ENCODE results near the gene MUC2. TPM values are rescaled to one million over a fixed set of nuclear protein-coding genes. Genes with fewer than 3 reads are reported as not detected.

MUC2 gene
- total RNA-seq, 1 donor from 2014 or later = not detected

- H3K27ac Mint-ChIP-seq (ENCODE audit: unreplicated experiment) = no peak overlapping the region
- TF ChIP-seq CTCF (IDR thresholded peaks at IDR 0.05; ENCODE audit: insufficient read depth, low read depth, low read length) (no peak), EZH2 (IDR thresholded peaks at IDR 0.05; ENCODE audit: insufficient read depth, low read length) (no peak)
Measured at GRCh38 chr11:1028291-1028540, 46.5 kb upstream of the MUC2 start.

DNA sequence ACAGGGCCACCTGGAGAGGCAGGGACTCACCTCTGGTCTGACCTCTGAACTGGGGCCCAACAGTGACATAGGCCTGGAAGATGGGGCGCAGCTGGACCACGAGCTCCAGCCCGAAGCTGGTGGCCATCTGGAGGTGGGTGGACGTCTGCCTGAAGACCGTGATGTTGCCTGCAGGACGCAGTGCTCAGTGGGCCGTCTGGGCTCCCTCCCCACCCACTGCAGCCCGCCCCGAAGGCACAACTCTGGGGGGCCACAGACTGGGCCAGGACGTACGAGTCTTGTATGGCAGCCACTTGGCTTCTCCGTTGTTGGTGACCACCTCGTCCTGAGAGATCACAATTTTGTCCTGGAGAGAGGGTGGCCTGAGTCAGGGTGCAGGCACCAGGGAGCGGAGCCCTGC, 46.1 kb upstream of the MUC2 start:
- Histone ChIP-seq H3K27me3 (ENCODE audit: insufficient read depth, low read length) (no peaks in the 10 kb centered on the region), H3K36me3 (ENCODE audit: insufficient read depth, low read length) (no peaks in the 10 kb centered on the region), H3K9me3 (ENCODE audit: insufficient read depth, low read depth, low read length) (no peaks in the 10 kb centered on the region), H4K20me1 (ENCODE audit: insufficient read depth, low read length) (peaks cover 4% of the 10 kb centered on the region), H3K4me2 (ENCODE audit: low read length) (no peak overlapping the region), H3K27ac (ENCODE audit: low read depth, low read length) (no peak overlapping the region), H2AFZ (ENCODE audit: low read depth, low read length) (no peak overlapping the region), H3K4me1 (ENCODE audit: insufficient read depth, low read length) (no peaks in the 10 kb centered on the region), H3K79me2 (ENCODE audit: insufficient read depth, low read length) (no peaks in the 10 kb centered on the region), H3K9ac (ENCODE audit: low read length) (no peak overlapping the region), H3K4me3 (ENCODE audit: insufficient read depth, low read depth, low read length) (no peak overlapping the region)
- no peak for TF ChIP-seq EZH2 (IDR thresholded peaks at IDR 0.05; ENCODE audit: insufficient read depth, low read length)
- no peak for TF ChIP-seq CTCF (IDR thresholded peaks at IDR 0.05; ENCODE audit: insufficient read depth, low read depth, low read length)
- Mint-ChIP-seq H3K27me3 (ENCODE audit: low read depth, unreplicated experiment) (peaks cover 4% of the 10 kb centered on the region), H3K9me3 (ENCODE audit: unreplicated experiment) (no peaks in the 10 kb centered on the region), H3K4me3 (ENCODE audit: unreplicated experiment) (no peak overlapping the region), H3K27ac (ENCODE audit: unreplicated experiment) (no peak overlapping the region), H3K4me1 (ENCODE audit: low read depth, unreplicated experiment) (no peaks in the 10 kb centered on the region), H3K36me3 (ENCODE audit: low read depth, unreplicated experiment) (peaks cover 2% of the 10 kb centered on the region)
- FAIRE-seq = no peak
- DNase-seq (ENCODE audit: low read depth) = no peak

More at GRCh38 chr11:1028291-1028540, 46.5 kb upstream of the MUC2 start:
- H3K9me3 ChIP-seq (ENCODE audit: insufficient read depth, low read depth, low read length) = no peaks in the 10 kb centered on the region
- DNase-seq (ENCODE audit: low read depth) (no peak), FAIRE-seq (no peak)
- no peak overlapping the region for H2AFZ ChIP-seq (ENCODE audit: low read depth, low read length)
- H3K4me2 ChIP-seq (ENCODE audit: low read length) = no peak overlapping the region
- H3K27ac ChIP-seq (ENCODE audit: low read depth, low read length) = no peak overlapping the region
- H3K27me3 Mint-ChIP-seq (ENCODE audit: low read depth, unreplicated experiment) = peaks cover 4% of the 10 kb centered on the region
- no peaks in the 10 kb centered on the region for H3K79me2 ChIP-seq (ENCODE audit: insufficient read depth, low read length)
- no peaks in the 10 kb centered on the region for H3K4me1 Mint-ChIP-seq (ENCODE audit: low read depth, unreplicated experiment)
- H3K27me3 ChIP-seq (ENCODE audit: insufficient read depth, low read length) = no peaks in the 10 kb centered on the region
- peaks cover 2% of the 10 kb centered on the region for H3K36me3 Mint-ChIP-seq (ENCODE audit: low read depth, unreplicated experiment)
- no peaks in the 10 kb centered on the region for H3K36me3 ChIP-seq (ENCODE audit: insufficient read depth, low read length)
- no peak overlapping the region for H3K9ac ChIP-seq (ENCODE audit: low read length)
- H4K20me1 ChIP-seq (ENCODE audit: insufficient read depth, low read length) = peaks cover 6% of the 10 kb centered on the region
- no peaks in the 10 kb centered on the region for H3K9me3 Mint-ChIP-seq (ENCODE audit: unreplicated experiment)
- H3K4me3 Mint-ChIP-seq (ENCODE audit: unreplicated experiment) = no peak overlapping the region
- no peaks in the 10 kb centered on the region for H3K4me1 ChIP-seq (ENCODE audit: insufficient read depth, low read length)
- no peak overlapping the region for H3K4me3 ChIP-seq (ENCODE audit: insufficient read depth, low read depth, low read length)

GRCh38 chr11:1029051-1029450, 45.6 kb upstream of the MUC2 start:
- Mint-ChIP-seq H3K27ac (ENCODE audit: unreplicated experiment) (no peak overlapping the region), H3K9me3 (ENCODE audit: unreplicated experiment) (no peaks in the 10 kb centered on the region), H3K36me3 (ENCODE audit: low read depth, unreplicated experiment) (peaks cover 2% of the 10 kb centered on the region), H3K4me1 (ENCODE audit: low read depth, unreplicated experiment) (no peaks in the 10 kb centered on the region), H3K4me3 (ENCODE audit: unreplicated experiment) (no peak overlapping the region), H3K27me3 (ENCODE audit: low read depth, unreplicated experiment) (peaks cover 4% of the 10 kb centered on the region)
- no peaks in the 10 kb centered on the region for H3K4me1 ChIP-seq (ENCODE audit: insufficient read depth, low read length)
- H3K4me3 ChIP-seq (ENCODE audit: insufficient read depth, low read depth, low read length) = no peak overlapping the region
- no peak overlapping the region for H2AFZ ChIP-seq (ENCODE audit: low read depth, low read length)
- no peaks in the 10 kb centered on the region for H3K36me3 ChIP-seq (ENCODE audit: insufficient read depth, low read length)
- FAIRE-seq (no peak), DNase-seq (ENCODE audit: low read depth) (no peak)
- H3K4me2 ChIP-seq (ENCODE audit: low read length) = no peak overlapping the region
- no peaks in the 10 kb centered on the region for H3K27me3 ChIP-seq (ENCODE audit: insufficient read depth, low read length)
- H3K79me2 ChIP-seq (ENCODE audit: insufficient read depth, low read length) = no peaks in the 10 kb centered on the region
- no peak for TF ChIP-seq EZH2 (IDR thresholded peaks at IDR 0.05; ENCODE audit: insufficient read depth, low read length)
- TF ChIP-seq CTCF (IDR thresholded peaks at IDR 0.05; ENCODE audit: insufficient read depth, low read depth, low read length) = no peak
- H3K9ac ChIP-seq (ENCODE audit: low read length) = no peak overlapping the region
- H3K9me3 ChIP-seq (ENCODE audit: insufficient read depth, low read depth, low read length) = no peaks in the 10 kb centered on the region
- H4K20me1 ChIP-seq (ENCODE audit: insufficient read depth, low read length) = peaks cover 4% of the 10 kb centered on the region
- H3K27ac ChIP-seq (ENCODE audit: low read depth, low read length) = no peak overlapping the region

Measured in astrocyte (in vitro differentiated cells and primary cell).